Heart right ventricle (tissue), 16 donors: ENCODE measurements around the gene PPY. TPM values are rescaled to one million over a fixed set of nuclear protein-coding genes. Genes with fewer than 3 reads are reported as not detected.
A peak's percentile ranks its signal among the peaks of the same experiment; 100 is the strongest.

Experiments
- ATAC-seq, 8 donors: fragments of 200-7000 bp; cut with Tn5 transposase; one replicate each; pipeline ENCODE4 v1.9.1; 2020; ENCODE audit warnings: mild to moderate bottlenecking in 8 of 8, moderate library complexity in 8 of 8, moderate number of reproducible peaks in 1 of 8
- DNase-seq, 2 donors: peaks; one replicate each; pipeline ENCODE4 v3.0.0-alpha.2; 2020
- H3K27ac ChIP-seq, 10 donors: fragments of 200-600 bp; sonication (generic) in 2 of 10; one replicate each; pipeline versions ENCODE4 v1.5.0 to v1.8.0; 2020 to 2022; ENCODE audit warnings: mild to moderate bottlenecking in 3 of 10
- H3K27me3 ChIP-seq, 7 donors: fragments of 200-600 bp; one replicate each; pipeline ENCODE4 v1.8.0; 2021 to 2022; ENCODE audit warnings: mild to moderate bottlenecking in 2 of 7
- H3K36me3 ChIP-seq, 9 donors: fragments of 200-600 bp; sonication (generic) in 1 of 9; one replicate each; pipeline versions ENCODE4 v1.5.0 to v1.8.0; 2020 to 2022; ENCODE audit warnings: mild to moderate bottlenecking in 2 of 9
- H3K4me1 ChIP-seq, 9 donors: fragments of 200-600 bp; sonication (generic) in 1 of 9; one replicate each; pipeline versions ENCODE4 v1.5.0 to v1.8.0; 2020 to 2022; ENCODE audit warnings: mild to moderate bottlenecking in 4 of 9
- H3K4me3 ChIP-seq, 10 donors: fragments of 200-600 bp; sonication (generic) in 2 of 10; one replicate each; pipeline versions ENCODE4 v1.5.0 to v1.8.0; 2020 to 2022; ENCODE audit warnings: mild to moderate bottlenecking in 7 of 10, moderate library complexity in 2 of 10
- H3K9me3 ChIP-seq, 11 donors: fragments of 200-600 bp in 10 of 11; sonication (generic) in 2 of 11; one replicate each; pipeline versions ENCODE4 v1.5.0 to v1.8.0; 2013 to 2022; ENCODE audit warnings: mild to moderate bottlenecking in 2 of 11, control low read depth in 1 of 11, moderate library complexity in 1 of 11
- CTCF ChIP-seq, 9 donors: fragments of 200-600 bp; sonication (generic) in 2 of 9; IDR thresholded peaks; one replicate each; pipeline versions ENCODE4 v1.5.0 to v1.8.0; 2021 to 2022; ENCODE audit warnings: antibody characterized with exemption in 9 of 9, mild to moderate bottlenecking in 5 of 9, moderate library complexity in 1 of 9
- WGBS, 2 donors: extraction: QIAGEN DNeasy Blood & Tissue Kit; methylation state at CpG; one replicate each; pipeline ENCODE4 v1.1.7; 2013; ENCODE audit warnings: inconsistent platforms in 1 of 2; 5-methylcytosine and 5-hydroxymethylcytosine counted together
- intact Hi-C, 10 donors: fragments of 100-400 bp; cut with DNase I; formaldehyde crosslinking; loops; one replicate each; pipeline versions ENCODE4 v1.11.1 to v1.14.2; 2022
- polyA plus RNA-seq, 2 donors: library from polyadenylated mRNA; stranded (reverse); fragments of 200-250 nt; gene quantifications; one replicate each; pipeline ENCODE4 v1.2.3, GENCODE V29; 2013
- total RNA-seq, 10 donors: library from RNA; stranded (reverse); fragmentation: NEBNext Ultra II Directional in 3 of 10; extraction: Animal tissue kit (Norgen Biotek cat#: 25700) in 3 of 10; gene quantifications; one replicate each; pipeline versions ENCODE4 v1.2.1 to v1.2.4, GENCODE V29; 2021 to 2023
- donor health status: Arrhythmogenic right ventricular cardiomyopathy.
- donor health status: ischemic (EF 13 %, LVEDD 7.1; RV severe dilation, severe dysfunction).
- donor health status: healthy with polysubstance abuse.
- donor health status: DM: no; HTN: yes; CAD: no.
- donor health status: DM: no; HTN: no; CAD: no.
- donor health status: ischemic (EF 25% LVEDD 6.9; RV normal size, moderate dysfunction).
- donor health status: ischemic (EF 25% LVEDD 5.7; RV mildly dilated, moderate dysfunction).
- donor health status: healthy.
- donor health status: DM: yes; HTN: yes; CAD: no.
- donor health status: Ischemic cardiomyopathy.
- donor health status: ischemic (EF 35%, LVEDD 5.7; RV mildly dilated, moderate dysfunction).
- donor health status: nonischemic (EF 11% LVEDD 7.7; RV severe dilation, severe dysfunction).
- donor health status: DM: yes; HTN: yes; CAD: no.
- donor health status: PGD.
- donor health status: ischemic (EF 29% LVEDD 5.4; RV normal size, mild dysfunction).
- donor health status: nonischemic (EF 23%, LVEDD 6.1; RV moderate dilation, normal function).

Gene PPY
- total and polyA plus RNA-seq, 12 donors, result not detected

- Histone ChIP-seq H3K4me1 (peaks cover 0 to 17% (median 6%) of the 10 kb centered on the region in 9 donors), H3K36me3 (no peaks in the 10 kb centered on the region), H3K27ac (no peak overlapping the region), H3K9me3 (no peaks in the 10 kb centered on the region), H3K4me3 (peak overlapping the region in 7 of 10 donors; percentile 22 to 56 (median 50)), H3K27me3 (peaks cover 0 to 7% (median 0%) of the 10 kb centered on the region in 7 donors)
- WGBS, 2 donors, result 60 to 84% methylated on average over 8 of the region's 8 CpGs
- no peak for DNase-seq
- intact Hi-C loops, result no loop called here
- ATAC-seq, result peak in 1 of 8 donors; percentile 19
- TF ChIP-seq CTCF (IDR thresholded peaks at IDR 0.05), result no peak
Measured at GRCh38 chr17:43917016-43917347, 25.3 kb downstream of the PPY start.

GRCh38 chr17:43916385-43916784 is 25.9 kb downstream of the PPY start:
- H3K4me1 ChIP-seq, result peaks cover 0 to 22% (median 6%) of the 10 kb centered on the region in 9 donors
- TF ChIP-seq CTCF (IDR thresholded peaks at IDR 0.05), result no peak
- no peak for ATAC-seq
- H3K27ac ChIP-seq, result no peak overlapping the region
- whole genome bisulfite sequencing, 2 donors, result 82 to 83% methylated on average over 4 of the region's 4 CpGs
- intact Hi-C loops, result no loop called here
- H3K9me3 ChIP-seq, result no peaks in the 10 kb centered on the region
- H3K27me3 ChIP-seq, result peaks cover 0 to 7% (median 0%) of the 10 kb centered on the region in 7 donors
- no peaks in the 10 kb centered on the region for H3K36me3 ChIP-seq
- no peak for DNase-seq
- no peak overlapping the region for H3K4me3 ChIP-seq

- Histone ChIP-seq H3K4me3 (no peak overlapping the region), H3K36me3 (no peaks in the 10 kb centered on the region), H3K4me1 (peaks cover 0 to 22% (median 6%) of the 10 kb centered on the region in 9 donors), H3K27ac (no peak overlapping the region), H3K27me3 (peaks cover 0 to 7% (median 0%) of the 10 kb centered on the region in 7 donors), H3K9me3 (no peaks in the 10 kb centered on the region)
- no peak for TF ChIP-seq CTCF (IDR thresholded peaks at IDR 0.05)
- intact Hi-C loops, result no loop called here
- DNase-seq (no peak), ATAC-seq (no peak)
- 82 to 83% methylated on average over 3 of the region's 3 CpGs for WGBS, 2 donors
Measured at GRCh38 chr17:43915559-43915958, 26.7 kb downstream of the PPY start.

- no peaks in the 10 kb centered on the region for H3K36me3 ChIP-seq
- no peak overlapping the region for H3K27ac ChIP-seq
- no peaks in the 10 kb centered on the region for H3K9me3 ChIP-seq
- WGBS, 2 donors, result 64 to 74% methylated on average over 2 of the region's 2 CpGs
- peaks cover 0 to 7% (median 0%) of the 10 kb centered on the region in 7 donors for H3K27me3 ChIP-seq
- peaks cover 0 to 22% (median 6%) of the 10 kb centered on the region in 9 donors for H3K4me1 ChIP-seq
- intact Hi-C loops, result no loop called here
- H3K4me3 ChIP-seq, result no peak overlapping the region
- no peak for ATAC-seq
- no peak for DNase-seq
- TF ChIP-seq CTCF (IDR thresholded peaks at IDR 0.05), result no peak
Measured at GRCh38 chr17:43914451-43914850, 27.8 kb downstream of the PPY start.
